Amniotic epithelial cell (primary cell): ENCODE measurements around the gene FAM234A.
A peak's percentile ranks its signal among the peaks of the same experiment; 100 is the strongest.
"Not testable (repeated sequence)": the region's sequence is repeated elsewhere in the genome, so short reads cannot be mapped to it uniquely, and the experiment has no call there.

ENCODE experiments used
- DNase-seq: peaks from one replicate; pipeline ENCODE4 v3.0.0-alpha.2; 2010; ENCODE audit warnings: low read depth

FAM234A gene

GRCh38 chr16:265002-265529, 30.4 kb downstream of the FAM234A start:
- no peak for DNase-seq

DNA sequence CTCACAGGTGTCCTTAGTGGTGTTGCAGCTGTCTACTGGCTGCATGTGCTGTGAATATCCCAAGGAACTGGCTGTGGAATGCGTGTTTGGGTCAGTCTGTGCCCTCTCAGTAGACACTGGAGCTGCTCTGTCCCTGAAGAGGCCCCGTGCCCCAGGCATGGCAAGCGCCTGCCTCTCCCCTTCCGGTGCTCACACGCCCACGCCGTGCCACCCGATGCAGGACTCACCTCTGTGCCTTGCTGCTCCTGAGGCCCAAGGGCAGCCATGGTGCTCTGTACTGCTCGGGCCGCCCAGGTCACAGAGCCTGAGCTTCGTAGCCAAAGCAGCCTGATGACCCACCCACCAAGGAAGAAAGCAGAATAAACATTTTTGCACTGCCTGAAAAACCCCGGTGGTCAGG, 31.1 kb downstream of the FAM234A start:
- no peak for DNase-seq

GRCh38 chr16:266258-267164, 31.9 kb downstream of the FAM234A start:
- DNase-seq, result no peak

DNA sequence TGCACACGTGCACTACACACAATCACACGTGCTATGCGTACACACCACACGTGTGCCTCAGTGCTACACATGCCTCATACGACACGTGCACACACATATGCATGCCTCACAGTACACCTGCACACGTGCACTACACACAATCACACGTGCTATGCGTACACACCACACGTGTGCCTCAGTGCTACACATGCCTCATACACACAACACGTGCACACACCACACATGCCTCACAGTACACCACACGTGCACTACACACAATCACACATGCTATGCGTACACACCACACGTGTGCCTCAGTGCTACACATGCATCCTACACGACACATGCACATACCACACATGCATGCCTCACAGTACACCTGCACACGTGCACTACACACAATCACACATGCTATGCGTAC, 32.9 kb downstream of the FAM234A start:
- not testable (repeated sequence) for DNase-seq

GRCh38 chr16:268141-269053, 33.8 kb downstream of the FAM234A start:
- DNase-seq, result no peak

DNA sequence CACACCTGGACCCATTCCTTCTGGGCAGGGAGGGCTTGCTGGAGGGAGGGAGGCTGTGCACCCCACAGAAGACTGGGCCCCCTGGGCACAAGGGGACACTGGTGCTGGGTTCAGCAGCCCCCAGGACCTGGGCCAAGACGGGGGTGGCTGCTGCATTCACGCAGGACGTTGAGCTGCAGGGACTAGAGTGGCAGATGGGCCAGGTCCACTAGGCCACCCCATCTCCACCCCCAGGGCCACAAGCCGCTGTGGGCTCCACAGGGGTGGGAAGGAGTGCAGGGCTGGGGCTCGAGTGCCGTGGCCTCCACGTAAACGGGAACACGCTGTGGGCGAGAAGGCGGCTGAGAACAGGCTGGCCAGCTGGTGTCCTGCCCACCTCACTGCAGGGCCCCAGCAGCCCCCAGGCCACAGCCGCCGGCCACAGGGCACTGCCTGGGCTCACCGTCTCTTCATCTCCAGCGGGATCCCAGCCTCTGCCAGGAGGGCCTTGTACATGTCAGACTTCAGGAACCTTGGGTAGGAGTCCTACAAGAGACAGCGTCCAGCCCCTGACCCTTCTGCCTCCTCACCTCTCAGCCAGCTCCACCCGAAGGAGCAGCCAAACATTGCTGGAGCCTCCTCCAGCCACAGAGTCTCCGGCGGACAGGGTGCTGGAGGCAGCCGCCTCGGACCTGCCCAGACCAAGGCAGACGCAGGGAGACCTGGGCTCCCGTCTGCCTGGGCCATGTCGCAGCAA, 34.6 kb downstream of the FAM234A start:
- DNase-seq, result no peak

GRCh38 chr16:270381-271255, 36.0 kb downstream of the FAM234A start:
- no peak for DNase-seq

DNA sequence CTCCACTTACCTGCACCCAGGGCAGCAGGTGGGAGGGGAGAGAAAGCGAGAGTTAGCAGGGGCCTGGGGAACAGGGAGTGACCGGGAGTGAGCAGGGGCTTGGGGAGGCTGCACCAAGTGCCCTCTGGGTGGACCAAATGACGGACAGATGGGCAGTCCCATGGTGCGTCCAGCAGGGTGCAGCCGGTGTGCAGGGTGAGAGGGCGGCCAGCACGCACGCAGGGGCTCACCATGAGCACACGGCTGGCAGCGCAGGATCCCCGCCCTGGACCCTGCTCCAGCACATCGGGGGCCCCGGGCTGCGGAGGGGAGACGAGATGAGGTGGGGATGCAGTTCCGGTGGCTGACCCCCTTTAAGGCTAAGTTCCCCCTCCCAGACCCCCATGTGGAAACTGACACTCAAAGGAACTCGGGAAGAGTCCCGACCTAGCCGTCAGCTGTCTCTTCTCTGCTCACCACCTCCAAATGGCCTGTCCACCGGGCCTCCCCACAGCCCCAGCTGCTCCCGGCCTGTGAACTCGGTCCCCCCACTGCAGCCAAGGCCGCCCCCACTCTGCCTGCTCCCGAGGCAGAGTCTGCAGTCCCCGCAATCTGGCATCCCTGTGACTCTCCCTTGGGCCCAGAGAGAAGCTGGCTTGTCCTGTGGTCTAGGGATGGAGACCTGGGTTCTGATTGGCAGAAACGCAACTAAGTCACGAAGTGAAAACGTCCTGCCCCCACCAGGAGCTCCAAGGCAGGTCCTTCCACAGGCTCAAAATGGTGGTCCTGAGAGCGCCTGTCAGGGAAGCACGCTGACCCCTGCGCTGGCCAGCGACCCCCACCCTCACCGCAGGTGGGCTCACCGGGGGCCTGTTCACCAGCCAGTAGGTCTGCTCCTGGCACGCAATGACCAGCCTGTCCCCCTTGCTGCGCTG, 38.3 kb downstream of the FAM234A start:
- DNase-seq, result no peak

DNA sequence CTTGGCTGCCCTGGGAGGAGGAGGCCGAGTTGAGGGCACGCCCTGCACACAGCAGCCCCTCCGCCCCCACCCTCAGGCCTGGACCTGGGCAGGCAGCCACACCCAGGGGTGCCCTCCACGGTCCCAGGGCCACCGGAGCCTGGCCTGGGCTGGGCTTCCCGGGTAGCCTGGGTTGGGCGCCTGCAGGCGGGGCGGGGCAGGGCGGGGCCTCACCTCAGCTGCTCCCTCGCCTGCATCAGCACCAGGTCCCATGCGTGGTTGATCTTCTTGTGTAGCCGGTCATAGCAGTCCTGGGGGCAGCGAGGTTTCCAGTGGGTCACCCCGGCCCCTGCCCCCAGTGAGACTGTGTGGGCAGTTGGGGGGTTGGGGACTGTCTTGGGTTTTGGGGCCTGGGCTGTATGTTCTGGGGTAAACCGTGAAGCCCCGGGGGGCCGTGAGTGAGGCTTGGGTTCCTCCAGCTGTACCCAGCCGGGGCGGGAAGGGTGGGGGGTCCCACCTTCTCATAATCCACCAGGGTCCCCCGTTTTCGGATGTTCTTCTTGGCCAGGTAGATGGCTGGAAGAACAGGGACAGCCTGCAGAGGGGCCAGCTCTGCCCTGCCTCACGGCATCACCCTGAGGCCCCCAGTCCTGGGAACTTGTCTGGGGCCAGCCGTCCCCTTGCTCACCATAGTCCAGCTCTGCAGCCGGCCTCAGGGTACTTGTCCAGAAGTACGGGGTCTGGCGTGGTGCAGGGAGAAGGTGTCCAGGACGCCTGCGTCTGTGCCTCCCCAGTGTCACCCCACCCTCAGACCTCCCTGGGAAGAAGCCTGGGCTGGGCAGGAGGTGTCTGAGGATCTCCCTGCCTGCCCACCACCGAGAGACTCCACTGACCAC, 39.2 kb downstream of the FAM234A start:
- no peak for DNase-seq

- no peak for DNase-seq
Measured at GRCh38 chr16:275041-275641, 40.5 kb downstream of the FAM234A start.

GRCh38 chr16:275786-276232, 41.2 kb downstream of the FAM234A start, which contains the start of gene RGS11:
Gene RGS11, minus strand, starts transcription at chr16:275944. Its CDS starts 33 bp downstream, at chr16:275911.
- no peak for DNase-seq

DNA sequence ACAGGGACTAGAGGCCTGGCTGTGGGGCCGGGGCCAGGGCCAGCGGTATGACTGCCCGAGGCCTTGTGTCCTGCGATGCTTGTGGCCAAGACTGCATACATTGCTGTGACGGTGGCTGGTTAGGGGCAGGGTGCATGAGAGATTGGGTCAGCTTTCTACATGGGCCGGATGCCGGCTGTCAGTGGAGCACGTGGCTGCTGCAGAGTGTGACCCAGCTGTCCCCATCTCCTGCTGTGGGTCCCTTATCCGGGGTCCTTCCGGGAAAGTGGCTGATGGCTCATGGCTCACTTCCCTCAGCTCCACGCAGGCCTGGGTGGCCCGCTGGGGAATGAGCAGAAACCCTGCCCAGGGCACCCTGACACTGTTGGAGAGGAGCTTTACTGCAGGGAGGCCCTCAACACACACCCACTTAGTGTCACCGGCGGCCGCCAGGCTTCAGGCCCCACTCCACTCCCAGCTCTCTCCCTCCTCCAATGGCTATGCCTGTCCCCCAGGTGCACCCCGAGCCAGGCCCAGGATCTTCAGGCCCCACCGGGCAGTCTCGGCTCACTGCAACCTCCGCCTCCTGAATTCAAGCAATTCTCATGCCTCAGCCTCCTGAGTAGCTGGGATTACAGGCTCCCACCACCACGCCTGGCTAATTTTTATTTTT, 41.9 kb downstream of the FAM234A start:
- DNase-seq, result no peak

DNA sequence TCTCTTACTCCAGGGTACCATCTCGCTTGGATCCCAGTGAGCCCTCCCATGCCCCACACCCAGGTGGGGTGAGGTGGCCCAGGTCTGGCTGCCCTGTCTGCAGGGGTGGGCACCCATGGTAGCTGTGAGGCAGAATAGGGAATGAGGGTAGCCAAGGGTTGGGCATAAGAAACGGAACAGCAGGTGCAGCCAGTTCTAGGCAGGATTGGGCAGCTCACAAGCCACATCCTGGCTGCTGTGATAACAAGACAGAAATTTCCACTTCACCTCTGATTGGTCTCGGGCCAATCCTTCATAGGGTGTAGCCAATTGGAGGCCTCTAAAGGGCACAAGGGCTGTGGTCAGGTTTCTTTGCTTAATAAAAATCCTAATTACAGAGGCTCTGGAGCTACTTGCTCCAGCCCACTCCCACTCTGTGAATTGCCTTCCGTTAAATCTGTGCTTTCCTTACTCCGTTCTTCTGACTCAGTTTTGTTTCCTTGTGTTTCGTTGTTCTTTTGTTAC, 44.3 kb downstream of the FAM234A start:
- peak; percentile 72 for DNase-seq

DNA sequence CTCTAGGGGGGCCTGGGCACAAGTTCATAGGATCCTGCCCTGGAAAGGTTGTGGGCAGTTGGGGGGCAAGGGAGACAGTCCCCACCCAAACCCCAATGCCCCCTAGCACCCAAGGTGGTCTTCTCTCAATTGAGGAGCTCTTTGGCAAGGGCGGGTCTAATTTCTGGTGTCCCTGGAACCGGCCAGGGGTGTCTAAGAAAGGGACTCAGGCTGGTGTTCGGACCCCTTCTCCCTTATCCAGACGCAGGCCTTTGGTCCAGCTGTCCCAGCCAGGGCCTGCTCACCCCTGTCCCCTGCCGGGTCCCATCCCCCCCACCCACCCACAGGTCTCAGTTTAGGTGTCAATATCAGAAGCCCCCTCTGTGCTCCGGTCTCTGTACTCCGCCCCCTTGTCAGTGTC, 44.9 kb downstream of the FAM234A start:
- no peak for DNase-seq

DNA sequence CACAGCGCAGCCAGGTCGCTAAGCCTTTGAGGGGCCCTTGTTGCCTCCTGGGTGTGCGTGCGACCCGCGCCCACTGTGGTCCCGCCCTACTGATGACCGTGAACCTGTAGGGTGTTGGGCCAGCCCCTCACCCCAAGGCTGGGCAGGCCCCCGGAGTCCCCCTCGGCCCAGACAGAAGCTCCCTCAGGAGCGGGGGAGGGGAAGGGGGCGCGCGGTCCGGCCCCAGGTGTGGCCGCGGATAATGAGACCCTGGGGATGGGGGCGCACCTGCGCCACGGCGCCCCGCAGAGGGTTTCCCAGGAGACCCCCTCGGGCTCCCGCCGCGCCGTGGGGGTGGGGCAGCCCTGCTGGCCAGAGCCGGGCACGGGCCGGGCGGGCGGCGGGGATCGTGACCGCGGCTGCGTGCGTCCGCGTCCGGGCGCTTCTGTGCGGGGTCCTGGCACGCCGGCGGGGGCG, 45.4 kb downstream of the FAM234A start:
- DNase-seq, result no peak

DNA sequence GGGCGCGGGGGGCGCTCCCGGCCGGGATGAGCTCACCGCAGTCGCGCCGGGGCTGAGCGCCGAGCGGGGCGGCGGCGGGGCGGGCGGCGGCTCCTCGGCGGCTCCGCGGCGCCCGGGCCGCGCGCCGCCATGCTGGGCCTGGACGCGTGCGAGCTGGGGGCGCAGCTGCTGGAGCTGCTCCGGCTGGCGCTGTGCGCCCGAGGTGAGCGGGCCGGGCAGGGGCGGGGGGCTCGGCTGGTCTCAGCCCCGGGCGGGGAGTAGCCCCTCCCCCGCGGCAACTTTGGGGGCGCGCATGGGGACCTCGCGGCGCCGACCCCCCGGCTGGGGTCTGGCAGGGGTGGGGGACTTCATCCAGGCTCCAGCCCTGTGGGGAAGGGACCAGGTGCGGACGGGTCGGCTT, 45.9 kb downstream of the FAM234A start, which contains the start of gene ARHGDIG:
Gene ARHGDIG (plus strand): TSS at position 40 of the 400 bp plus-strand sequence. CDS start 90 bp downstream, at position 130.
- no peak for DNase-seq

GRCh38 chr16:280991-281659, 46.5 kb downstream of the FAM234A start:
- DNase-seq, result no peak
